Measurements from ENCODE around the gene LRG1. TPM values are rescaled to one million over a fixed set of nuclear protein-coding genes. Genes with fewer than 3 reads are reported as not detected.
A peak's percentile ranks its signal among the peaks of the same experiment; 100 is the strongest.

Gene LRG1
- total RNA-seq, 1 donor from 2014 or later: not detected

- TF ChIP-seq EZH2phosphoT487 (IDR thresholded peaks at IDR 0.05) (no peak), EZH2 (IDR thresholded peaks at IDR 0.05) (no peak)
- TF ChIP-seq, protein P1, sequence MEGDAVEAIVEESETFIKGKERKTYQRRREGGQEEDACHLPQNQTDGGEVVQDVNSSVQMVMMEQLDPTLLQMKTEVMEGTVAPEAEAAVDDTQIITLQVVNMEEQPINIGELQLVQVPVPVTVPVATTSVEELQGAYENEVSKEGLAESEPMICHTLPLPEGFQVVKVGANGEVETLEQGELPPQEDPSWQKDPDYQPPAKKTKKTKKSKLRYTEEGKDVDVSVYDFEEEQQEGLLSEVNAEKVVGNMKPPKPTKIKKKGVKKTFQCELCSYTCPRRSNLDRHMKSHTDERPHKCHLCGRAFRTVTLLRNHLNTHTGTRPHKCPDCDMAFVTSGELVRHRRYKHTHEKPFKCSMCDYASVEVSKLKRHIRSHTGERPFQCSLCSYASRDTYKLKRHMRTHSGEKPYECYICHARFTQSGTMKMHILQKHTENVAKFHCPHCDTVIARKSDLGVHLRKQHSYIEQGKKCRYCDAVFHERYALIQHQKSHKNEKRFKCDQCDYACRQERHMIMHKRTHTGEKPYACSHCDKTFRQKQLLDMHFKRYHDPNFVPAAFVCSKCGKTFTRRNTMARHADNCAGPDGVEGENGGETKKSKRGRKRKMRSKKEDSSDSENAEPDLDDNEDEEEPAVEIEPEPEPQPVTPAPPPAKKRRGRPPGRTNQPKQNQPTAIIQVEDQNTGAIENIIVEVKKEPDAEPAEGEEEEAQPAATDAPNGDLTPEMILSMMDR (IDR thresholded peaks at IDR 0.05): no peak
- H3K9me3 Mint-ChIP-seq: no peaks in the 10 kb centered on the region
- peaks cover 69% of the 10 kb centered on the region for H3F3A ChIP-seq (ENCODE audit: low read depth)
- no peak overlapping the region for H3K27ac ChIP-seq
- no peak overlapping the region for H3K9ac ChIP-seq
- peaks cover 35% of the 10 kb centered on the region for H3K4me1 Mint-ChIP-seq
- peak overlapping the region; percentile 79 for H3K4me3 ChIP-seq
- peaks cover 11% of the 10 kb centered on the region for H3K4me1 ChIP-seq
- peak overlapping the region; percentile 90 for H3K4me2 ChIP-seq
- peaks cover 14% of the 10 kb centered on the region for H3K79me2 ChIP-seq (ENCODE audit: low read depth)
- no peaks in the 10 kb centered on the region for H3K36me3 Mint-ChIP-seq
- peak overlapping the region; percentile 85 for H3K4me3 Mint-ChIP-seq
- H3K27me3 Mint-ChIP-seq (ENCODE audit: insufficient read depth, low read depth): peaks cover 18% of the 10 kb centered on the region
- DNase-seq (ENCODE audit: low spot score): peak; percentile 91
- H2AFZ ChIP-seq (replicated peaks): peak overlapping the region; percentile 74
- H3K9me3 ChIP-seq (ENCODE audit: low read depth): no peaks in the 10 kb centered on the region
- no peak overlapping the region for H3K27ac Mint-ChIP-seq
- H3K36me3 ChIP-seq: no peaks in the 10 kb centered on the region
- H3K27me3 ChIP-seq: peaks cover 14% of the 10 kb centered on the region
- H4K20me1 ChIP-seq (ENCODE audit: low read depth): peaks cover 4% of the 10 kb centered on the region
Observed at GRCh38 chr19:4584670-4585460, 45.0 kb upstream of the LRG1 start.

- Histone ChIP-seq H2AFZ (replicated peaks) (peak overlapping the region; percentile 74), H3K4me1 (peaks cover 12% of the 10 kb centered on the region), H3K27ac (no peak overlapping the region), H3K79me2 (ENCODE audit: low read depth) (peaks cover 22% of the 10 kb centered on the region), H3K27me3 (peaks cover 14% of the 10 kb centered on the region), H3K36me3 (no peaks in the 10 kb centered on the region), H3F3A (ENCODE audit: low read depth) (peaks cover 72% of the 10 kb centered on the region), H3K4me3 (peak overlapping the region; percentile 79), H3K4me2 (peak overlapping the region; percentile 90), H3K9me3 (ENCODE audit: low read depth) (no peaks in the 10 kb centered on the region), H3K9ac (no peak overlapping the region), H4K20me1 (ENCODE audit: low read depth) (peaks cover 12% of the 10 kb centered on the region)
- Mint-ChIP-seq H3K4me3 (peak overlapping the region; percentile 85), H3K9me3 (no peaks in the 10 kb centered on the region), H3K27me3 (ENCODE audit: insufficient read depth, low read depth) (peaks cover 18% of the 10 kb centered on the region), H3K36me3 (no peaks in the 10 kb centered on the region), H3K27ac (no peak overlapping the region), H3K4me1 (peaks cover 35% of the 10 kb centered on the region)
- TF ChIP-seq EZH2phosphoT487 (IDR thresholded peaks at IDR 0.05): peak; percentile 12
- no peak for TF ChIP-seq EZH2 (IDR thresholded peaks at IDR 0.05)
- TF ChIP-seq, protein P1 (IDR thresholded peaks at IDR 0.05): no peak
- DNase-seq (ENCODE audit: low spot score): peak; percentile 78
Observed at GRCh38 chr19:4583961-4584669, 44.3 kb upstream of the LRG1 start.

- DNase-seq (ENCODE audit: low spot score): no peak
- Mint-ChIP-seq H3K4me1 (peaks cover 34% of the 10 kb centered on the region), H3K36me3 (no peaks in the 10 kb centered on the region), H3K4me3 (peak overlapping the region; percentile 80), H3K27ac (no peak overlapping the region), H3K9me3 (no peaks in the 10 kb centered on the region), H3K27me3 (ENCODE audit: insufficient read depth, low read depth) (peaks cover 24% of the 10 kb centered on the region)
- Histone ChIP-seq H3K27me3 (peaks cover 14% of the 10 kb centered on the region), H2AFZ (replicated peaks) (no peak overlapping the region), H4K20me1 (ENCODE audit: low read depth) (peaks cover 21% of the 10 kb centered on the region), H3K79me2 (ENCODE audit: low read depth) (peaks cover 29% of the 10 kb centered on the region), H3K4me3 (no peak overlapping the region), H3K9ac (no peak overlapping the region), H3K4me2 (no peak overlapping the region), H3K27ac (no peak overlapping the region), H3K36me3 (no peaks in the 10 kb centered on the region), H3K9me3 (ENCODE audit: low read depth) (no peaks in the 10 kb centered on the region), H3K4me1 (peaks cover 12% of the 10 kb centered on the region), H3F3A (ENCODE audit: low read depth) (peaks cover 74% of the 10 kb centered on the region)
- TF ChIP-seq, protein P1 (IDR thresholded peaks at IDR 0.05): no peak
- no peak for TF ChIP-seq EZH2phosphoT487 (IDR thresholded peaks at IDR 0.05)
- TF ChIP-seq EZH2 (IDR thresholded peaks at IDR 0.05): no peak
Observed at GRCh38 chr19:4582980-4583842, 43.4 kb upstream of the LRG1 start.
